ENCODE data around the gene SMIM24.
"Not testable (repeated sequence)": the region's sequence is repeated elsewhere in the genome, so short reads cannot be mapped to it uniquely, and the experiment has no call there.

Gene SMIM24

GRCh38 chr19:3455960-3456601 is 24.2 kb downstream of the SMIM24 start:
- DNase-seq (ENCODE audit: low read depth), result no peak

GRCh38 chr19:3455393-3455955 is 24.9 kb downstream of the SMIM24 start:
- DNase-seq (ENCODE audit: low read depth), result no peak

- DNase-seq (ENCODE audit: low read depth), result no peak
Observed at GRCh38 chr19:3454656-3455392, 25.5 kb downstream of the SMIM24 start.

GRCh38 chr19:3453840-3454239 is 26.5 kb downstream of the SMIM24 start:
- no peak for DNase-seq (ENCODE audit: low read depth)

GRCh38 chr19:3452942-3453214 is 27.4 kb downstream of the SMIM24 start:
- not testable (repeated sequence) for DNase-seq (ENCODE audit: low read depth)

- DNase-seq (ENCODE audit: low read depth), result no peak
Observed at GRCh38 chr19:3452171-3452941, 28.0 kb downstream of the SMIM24 start.

- no peak for DNase-seq (ENCODE audit: low read depth)
Observed at GRCh38 chr19:3451451-3451866, 28.9 kb downstream of the SMIM24 start.

GRCh38 chr19:3450796-3451411 is 29.4 kb downstream of the SMIM24 start:
- no peak for DNase-seq (ENCODE audit: low read depth)

GRCh38 chr19:3448616-3449334 is 31.6 kb downstream of the SMIM24 start:
- no peak for DNase-seq (ENCODE audit: low read depth)

GRCh38 chr19:3446657-3447056 is 33.7 kb downstream of the SMIM24 start:
- DNase-seq (ENCODE audit: low read depth), result not testable (repeated sequence)

GRCh38 chr19:3444695-3445234 is 35.6 kb downstream of the SMIM24 start:
- no peak for DNase-seq (ENCODE audit: low read depth)

- no peak for DNase-seq (ENCODE audit: low read depth)
Observed at GRCh38 chr19:3443840-3444694, 36.3 kb downstream of the SMIM24 start.

- DNase-seq (ENCODE audit: low read depth), result no peak
Observed at GRCh38 chr19:3442487-3443071, 37.7 kb downstream of the SMIM24 start.

- DNase-seq (ENCODE audit: low read depth), result no peak
Observed at GRCh38 chr19:3441986-3442329, 38.4 kb downstream of the SMIM24 start.

GRCh38 chr19:3441089-3441985 is 39.0 kb downstream of the SMIM24 start:
- no peak for DNase-seq (ENCODE audit: low read depth)

- peak; percentile 25 for DNase-seq (ENCODE audit: low read depth)
Observed at GRCh38 chr19:3440082-3440481, 40.2 kb downstream of the SMIM24 start.

- peak; percentile 92 for DNase-seq (ENCODE audit: low read depth)
Observed at GRCh38 chr19:3434630-3435553, 45.4 kb downstream of the SMIM24 start.

Measured in activated T-helper 1 cell treated with Interleukin-2 at 50 U/mL for 16 hours (primary cell).